Globus pallidus (tissue), 1 donor: ENCODE results near the gene AGTR1.
A peak's percentile ranks its signal among the peaks of the same experiment; 100 is the strongest.
"Not testable (repeated sequence)": the region's sequence is repeated elsewhere in the genome, so short reads cannot be mapped to it uniquely, and the experiment has no call there.

Experiments used
- DNase-seq: peaks from one replicate; pipeline ENCODE4 v3.0.0-alpha.2; 2015; ENCODE audit warnings: low spot score

AGTR1 gene

DNA sequence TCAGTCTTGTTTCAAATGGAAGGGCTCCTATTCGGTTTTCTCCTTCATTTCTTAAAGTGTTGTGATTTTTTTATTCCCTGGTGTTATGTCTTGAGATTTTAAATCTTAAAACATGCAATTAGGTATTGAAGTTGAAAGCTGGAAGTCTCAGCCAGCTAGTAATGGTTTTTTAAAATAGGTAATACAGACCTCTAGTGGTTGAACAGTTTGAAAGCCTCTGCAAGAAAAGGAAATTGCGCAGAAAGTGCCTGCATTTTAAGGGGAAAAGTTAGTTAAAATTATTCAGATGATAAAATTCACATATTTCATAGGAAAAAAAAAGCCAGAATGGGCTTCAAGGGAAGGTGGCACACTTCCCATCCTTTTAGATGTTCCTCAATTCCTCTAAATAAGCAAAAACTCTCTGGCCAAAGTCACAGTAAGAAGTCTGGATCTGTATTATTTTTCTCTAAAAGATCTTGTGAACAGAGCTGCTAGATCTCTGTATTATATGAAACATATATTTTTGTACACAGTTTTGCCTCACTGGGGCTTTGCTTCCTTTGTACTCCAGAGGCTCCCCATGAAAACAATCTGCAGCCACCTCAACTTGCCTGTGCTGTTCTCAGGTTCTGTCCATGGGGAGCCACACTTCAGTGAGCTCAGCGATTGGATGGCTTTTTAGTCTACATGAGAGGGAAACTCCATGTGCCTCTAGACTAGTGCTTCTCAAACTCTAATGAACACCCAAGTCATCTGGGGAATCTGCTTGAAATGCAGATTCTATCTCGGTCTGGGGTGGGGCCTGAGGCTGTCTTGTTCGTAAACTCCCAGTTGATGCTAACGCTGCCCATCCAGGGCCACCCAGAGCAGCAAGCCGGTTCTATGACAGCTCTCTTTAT is 21.5 kb downstream of the AGTR1 start:
- DNase-seq = no peak

DNA sequence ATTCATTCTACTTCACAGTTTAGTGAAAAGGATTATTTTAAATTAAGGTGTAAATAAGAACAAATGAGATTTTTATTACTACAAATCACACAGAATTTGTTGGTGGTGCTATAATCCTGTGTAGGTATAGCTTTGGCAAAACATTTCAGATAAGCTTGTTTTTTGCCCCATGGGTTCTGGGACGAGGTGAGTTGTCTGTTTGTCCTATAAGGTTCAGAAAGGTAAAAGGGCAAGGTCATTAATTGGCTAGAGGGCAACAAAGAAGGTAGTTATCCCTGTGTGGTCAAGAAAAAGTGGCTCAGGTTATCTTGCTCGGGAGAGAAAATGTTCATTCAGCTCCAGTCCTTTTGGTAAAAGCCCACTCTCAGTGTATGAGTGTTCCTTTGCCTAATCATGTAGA is 23.2 kb downstream of the AGTR1 start:
- DNase-seq = no peak

DNA sequence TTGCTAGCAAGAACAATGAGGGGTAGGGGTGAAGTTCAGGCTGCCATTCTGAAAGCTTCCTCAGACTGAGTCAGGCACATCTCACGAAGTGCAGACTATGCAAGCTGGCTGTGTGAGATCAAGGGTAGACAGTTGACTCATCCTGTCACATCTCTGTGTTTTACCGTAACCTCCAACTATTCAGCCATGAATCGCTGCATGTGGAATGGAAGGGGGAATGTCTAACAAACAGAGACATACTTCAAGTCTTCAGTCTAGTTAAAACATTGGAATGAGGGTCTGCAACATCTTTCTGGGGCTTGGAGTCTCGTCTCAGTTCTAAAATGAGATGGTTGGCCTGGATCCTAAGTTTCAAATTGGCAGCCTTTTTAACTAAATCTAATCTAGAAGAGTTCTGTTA is 25.9 kb downstream of the AGTR1 start:
- DNase-seq = no peak

DNA sequence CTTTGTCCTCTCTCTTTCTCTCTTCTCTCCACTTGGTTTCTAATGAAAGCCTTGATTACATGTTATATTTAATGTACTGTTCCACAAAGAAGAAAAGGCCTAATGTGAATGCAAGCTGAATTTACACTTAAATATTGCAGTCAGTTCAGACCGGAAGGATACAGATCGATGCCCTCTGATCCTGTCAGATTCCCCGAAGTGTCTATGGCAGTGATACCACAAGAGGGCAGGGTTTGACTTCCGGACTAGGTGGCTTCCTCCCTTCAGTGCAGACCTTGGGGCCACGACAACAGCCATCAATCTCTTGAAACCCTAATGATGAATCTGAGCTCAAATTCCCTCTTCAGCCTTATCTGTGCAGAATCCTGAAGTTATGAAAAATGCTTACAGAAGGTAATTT is 29.5 kb downstream of the AGTR1 start:
- peak; percentile 91 for DNase-seq

DNA sequence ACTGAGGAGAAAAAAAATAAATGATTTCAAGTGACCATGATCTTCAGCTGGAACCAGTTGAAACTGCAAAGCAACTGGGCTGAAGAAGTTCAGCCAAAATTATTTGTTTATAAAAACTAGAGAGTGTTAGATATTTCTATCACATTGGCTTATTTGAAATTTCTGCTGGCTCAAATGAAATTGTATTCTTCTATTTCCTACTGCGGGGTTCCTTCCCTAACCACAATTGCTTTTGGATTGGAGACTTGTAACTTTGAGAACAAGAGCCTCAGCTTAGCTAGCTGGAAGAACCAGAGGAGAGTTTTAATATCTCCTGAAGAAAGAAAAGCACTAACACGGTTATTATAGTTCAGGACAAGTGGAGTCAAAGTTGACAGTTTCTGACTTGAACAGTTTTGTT is 31.1 kb downstream of the AGTR1 start:
- DNase-seq = no peak

DNA sequence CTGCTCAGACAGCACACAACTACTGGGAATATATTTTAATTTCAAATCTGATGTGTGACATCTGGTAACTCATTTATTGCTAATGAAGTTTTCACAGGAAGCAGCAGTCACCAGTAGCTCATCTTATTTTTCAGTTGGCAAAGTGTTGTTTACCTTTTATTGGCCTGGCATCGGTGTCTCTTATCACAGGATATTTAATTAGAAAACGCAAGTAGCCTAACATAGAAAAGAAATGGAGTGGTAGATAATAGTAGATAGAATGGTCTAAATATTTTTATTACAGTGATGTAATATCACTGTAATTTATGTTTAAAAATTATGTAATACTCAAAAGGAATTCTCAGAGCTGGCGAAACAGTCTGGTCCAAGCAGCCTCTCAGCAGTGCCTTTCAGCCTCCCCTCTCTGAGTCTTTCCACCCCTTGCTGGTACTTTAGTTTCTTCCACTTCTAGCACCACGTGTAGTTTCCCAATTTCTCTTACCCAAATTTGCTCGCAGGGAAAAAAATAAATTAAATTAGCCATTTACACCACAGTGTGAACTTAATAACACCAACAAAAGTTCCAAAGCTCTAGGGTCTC is 31.9 kb downstream of the AGTR1 start:
- no peak for DNase-seq

DNA sequence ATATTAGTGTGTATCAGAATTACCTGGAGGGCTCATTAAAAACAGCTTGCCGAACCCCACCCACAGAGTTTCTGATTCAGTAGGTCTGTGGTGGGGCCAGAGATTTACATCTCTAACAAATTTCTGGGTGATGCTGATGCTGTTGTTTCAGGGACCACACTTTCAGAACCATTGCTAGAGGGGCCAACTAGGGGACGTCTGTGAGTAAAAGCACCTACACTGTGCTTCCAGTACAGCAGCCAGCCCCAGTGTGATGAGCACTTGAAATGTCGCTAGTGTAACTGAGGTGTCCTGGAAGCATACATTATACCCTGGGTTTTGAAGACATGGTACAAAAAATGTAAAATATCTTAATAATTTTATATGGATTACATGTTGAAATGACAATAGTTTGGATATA is 33.0 kb downstream of the AGTR1 start:
- no peak for DNase-seq

DNA sequence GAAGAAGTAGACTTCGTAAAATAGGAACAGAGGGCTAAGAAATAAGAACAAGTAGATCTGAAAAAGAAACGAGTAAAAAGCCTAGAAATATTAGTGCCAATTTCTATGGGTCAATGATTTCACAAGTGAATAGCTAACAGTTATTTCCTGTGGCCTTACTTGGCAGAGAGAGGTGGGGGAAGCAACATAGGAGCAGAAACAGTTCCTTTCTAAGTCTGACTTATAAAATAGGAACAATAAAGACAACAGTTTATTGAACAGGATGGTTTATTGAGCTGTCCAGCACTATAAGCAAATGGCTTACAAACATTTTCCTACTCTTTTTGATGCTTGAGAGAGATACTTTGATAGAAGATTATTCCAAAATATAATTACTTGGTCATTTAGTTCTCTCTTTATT is 37.9 kb downstream of the AGTR1 start:
- DNase-seq = no peak

DNA sequence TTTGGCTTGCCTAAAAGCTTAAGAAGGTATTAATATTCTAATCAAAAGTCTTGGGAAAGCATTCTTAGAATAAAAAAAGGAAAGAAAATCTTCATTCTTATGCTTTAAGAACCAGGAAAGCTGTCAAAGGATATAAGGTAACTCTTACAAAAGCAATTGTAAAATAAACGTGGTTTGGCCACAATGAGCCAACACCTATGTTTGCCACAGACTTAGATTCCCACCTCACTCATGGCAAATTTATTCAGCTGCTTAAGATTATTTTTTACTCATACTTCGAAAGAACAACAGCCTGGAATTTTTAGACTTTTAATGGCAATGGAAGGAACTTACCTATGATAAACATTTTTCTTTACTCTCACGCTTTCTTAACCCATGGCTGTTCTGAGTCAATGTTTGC is 38.4 kb downstream of the AGTR1 start:
- no peak for DNase-seq

DNA sequence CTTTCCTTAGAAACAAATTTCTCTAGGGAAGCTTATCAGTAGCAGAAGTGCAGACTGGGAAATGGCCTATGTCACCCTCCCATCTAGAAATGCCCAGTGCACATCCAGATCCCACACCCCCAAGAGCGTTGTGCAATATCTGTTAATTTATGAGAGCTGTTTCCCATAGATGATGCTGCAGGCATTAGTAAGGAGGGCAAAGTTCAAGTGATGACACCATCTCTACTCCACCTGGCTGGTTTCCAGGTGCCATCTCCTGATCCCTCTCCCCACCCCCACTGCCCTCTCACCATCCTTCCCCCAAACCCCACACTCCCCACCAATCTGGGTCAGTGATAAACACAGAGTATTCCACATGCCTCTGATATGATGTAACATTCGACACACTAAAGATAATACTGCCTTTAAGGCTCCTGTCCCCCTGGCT is 39.4 kb downstream of the AGTR1 start:
- no peak for DNase-seq

DNA sequence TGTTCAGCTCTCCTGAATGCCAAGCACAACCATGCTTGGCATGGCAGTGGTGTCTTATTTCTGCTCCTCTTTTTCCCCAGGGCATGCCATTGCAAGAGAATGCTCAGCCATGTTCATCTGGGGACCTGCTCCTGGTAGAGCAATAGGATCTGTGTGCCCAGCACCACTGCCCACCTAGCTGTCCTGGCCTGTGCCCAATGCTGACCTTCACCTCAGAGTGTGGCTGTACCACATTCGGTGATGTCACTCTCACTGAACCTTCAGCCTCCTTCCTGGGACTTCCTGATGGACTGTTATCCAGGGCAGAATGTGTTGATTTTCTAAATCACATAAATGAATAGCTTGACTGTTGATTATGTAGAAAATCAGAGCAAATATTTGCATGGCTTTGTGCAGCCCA is 42.0 kb downstream of the AGTR1 start:
- DNase-seq = no peak

DNA sequence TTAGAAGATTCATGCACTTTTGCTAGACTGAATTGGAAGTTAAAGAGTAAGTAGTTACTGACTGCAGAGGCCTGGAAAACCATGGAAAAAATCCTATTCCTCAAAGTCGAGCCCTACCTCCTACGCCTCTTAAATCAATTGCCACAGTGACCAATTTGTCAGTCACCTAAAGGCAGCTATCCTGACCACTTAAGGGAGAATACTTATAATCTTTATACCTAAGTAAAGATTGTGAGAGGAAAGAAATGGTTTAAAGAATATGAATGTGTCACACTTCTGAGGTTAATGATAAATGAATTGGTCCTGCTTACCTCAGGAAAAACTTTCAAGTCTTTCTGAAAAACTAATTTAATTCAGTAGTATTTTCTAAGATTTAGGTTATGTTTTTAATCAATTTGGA is 42.6 kb downstream of the AGTR1 start:
- DNase-seq = no peak

DNA sequence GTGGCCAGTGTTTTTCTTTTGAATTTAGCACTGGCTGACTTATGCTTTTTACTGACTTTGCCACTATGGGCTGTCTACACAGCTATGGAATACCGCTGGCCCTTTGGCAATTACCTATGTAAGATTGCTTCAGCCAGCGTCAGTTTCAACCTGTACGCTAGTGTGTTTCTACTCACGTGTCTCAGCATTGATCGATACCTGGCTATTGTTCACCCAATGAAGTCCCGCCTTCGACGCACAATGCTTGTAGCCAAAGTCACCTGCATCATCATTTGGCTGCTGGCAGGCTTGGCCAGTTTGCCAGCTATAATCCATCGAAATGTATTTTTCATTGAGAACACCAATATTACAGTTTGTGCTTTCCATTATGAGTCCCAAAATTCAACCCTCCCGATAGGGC is 43.5 kb downstream of the AGTR1 start:
- no peak for DNase-seq

DNA sequence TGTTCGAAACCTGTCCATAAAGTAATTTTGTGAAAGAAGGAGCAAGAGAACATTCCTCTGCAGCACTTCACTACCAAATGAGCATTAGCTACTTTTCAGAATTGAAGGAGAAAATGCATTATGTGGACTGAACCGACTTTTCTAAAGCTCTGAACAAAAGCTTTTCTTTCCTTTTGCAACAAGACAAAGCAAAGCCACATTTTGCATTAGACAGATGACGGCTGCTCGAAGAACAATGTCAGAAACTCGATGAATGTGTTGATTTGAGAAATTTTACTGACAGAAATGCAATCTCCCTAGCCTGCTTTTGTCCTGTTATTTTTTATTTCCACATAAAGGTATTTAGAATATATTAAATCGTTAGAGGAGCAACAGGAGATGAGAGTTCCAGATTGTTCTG is 44.4 kb downstream of the AGTR1 start:
- DNase-seq = no peak

DNA sequence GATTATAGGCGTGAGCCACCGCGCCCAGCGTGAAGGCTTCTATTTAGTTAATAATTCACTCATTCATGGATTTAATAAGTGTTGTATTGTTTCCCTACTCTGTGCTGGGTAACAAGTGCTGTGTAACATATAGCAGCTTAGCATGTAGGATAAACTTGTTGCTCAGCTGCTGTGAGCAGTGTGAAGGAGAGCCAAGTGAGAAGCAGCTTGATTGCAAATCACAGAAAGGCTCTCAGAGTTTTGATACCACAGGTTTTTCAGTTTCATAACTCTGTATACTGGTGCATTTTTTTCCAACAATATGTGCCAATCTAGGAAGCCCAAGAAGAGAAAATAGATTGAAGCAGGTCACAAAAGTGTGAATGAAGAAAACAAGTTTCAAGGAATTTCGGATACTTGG is 48.4 kb downstream of the AGTR1 start:
- DNase-seq = no peak

DNA sequence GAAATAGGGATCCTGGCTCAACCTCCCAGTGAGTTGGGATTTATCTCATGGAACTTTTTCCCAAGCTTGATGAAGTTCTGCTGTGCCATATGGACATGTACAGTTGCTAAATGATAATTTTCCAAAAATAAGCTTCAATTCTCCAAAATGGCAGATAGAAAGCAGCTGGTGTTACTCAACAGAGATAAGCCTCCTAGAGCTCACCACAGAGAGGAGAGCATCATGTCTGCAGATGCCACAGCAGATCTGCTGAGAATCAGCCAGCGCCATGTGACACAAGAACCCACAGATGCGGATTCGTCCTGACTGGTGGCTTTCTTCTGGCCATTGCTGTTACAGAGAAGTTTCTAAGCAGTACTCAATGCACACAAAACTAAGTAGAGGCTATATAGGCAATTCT is 50.6 kb downstream of the AGTR1 start:
- no peak for DNase-seq

DNA sequence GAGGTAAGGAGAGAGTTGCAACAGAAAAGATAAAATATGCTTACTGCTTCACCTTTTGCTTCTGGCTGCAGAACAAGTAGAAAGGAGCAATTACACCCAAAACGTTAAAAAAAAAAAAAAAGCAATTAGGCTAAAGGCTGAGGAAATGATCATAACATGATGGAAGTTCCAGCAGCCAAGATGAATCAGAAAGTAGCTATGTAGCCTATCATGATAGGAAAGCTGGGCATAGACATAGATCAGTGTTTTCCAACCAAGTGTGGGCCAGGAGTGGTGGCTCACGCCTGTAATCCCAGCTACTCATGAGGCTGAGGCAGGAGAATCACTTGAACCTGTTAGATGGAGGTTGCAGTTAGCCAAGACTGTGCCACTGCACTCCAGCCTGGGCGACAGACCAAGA is 52.6 kb downstream of the AGTR1 start:
- DNase-seq = no peak

DNA sequence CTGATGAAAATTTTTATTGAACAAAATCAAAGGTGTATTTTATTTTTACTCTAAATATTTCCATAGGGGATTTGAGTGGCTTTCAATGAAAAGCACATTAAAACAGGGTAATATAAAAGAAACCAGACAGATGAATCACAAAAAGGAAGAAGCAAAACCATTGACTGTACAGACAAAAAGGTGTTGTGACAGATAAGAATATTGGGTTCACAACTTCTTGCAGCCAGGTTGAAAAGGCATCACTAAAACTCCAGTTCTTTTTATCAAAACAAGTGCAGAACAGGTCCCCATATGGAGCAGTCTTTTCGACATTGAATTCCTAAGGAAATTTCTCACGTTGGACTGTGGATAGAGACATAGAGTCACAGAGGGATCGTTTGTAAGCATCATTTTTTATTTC is 53.8 kb downstream of the AGTR1 start:
- no peak for DNase-seq

DNA sequence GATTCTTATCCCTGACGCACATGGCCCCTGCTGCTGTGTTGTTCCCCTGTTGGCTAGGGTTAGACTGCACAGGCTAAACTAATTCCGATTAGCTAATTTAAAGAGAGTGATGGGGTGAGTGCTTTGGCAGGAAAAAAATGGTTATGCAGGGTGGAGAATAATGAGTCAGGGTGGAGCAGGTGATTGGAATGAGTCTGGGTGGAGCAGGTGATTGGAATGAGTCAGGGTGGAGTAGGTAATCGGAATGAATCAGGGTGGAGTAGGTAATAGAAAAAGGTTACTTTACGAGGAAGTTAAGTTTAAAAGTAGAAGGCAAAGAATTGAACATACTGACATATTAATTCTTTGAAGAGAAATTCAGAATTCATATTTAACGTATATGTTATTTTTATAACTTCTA is 55.7 kb downstream of the AGTR1 start:
- not testable (repeated sequence) for DNase-seq

DNA sequence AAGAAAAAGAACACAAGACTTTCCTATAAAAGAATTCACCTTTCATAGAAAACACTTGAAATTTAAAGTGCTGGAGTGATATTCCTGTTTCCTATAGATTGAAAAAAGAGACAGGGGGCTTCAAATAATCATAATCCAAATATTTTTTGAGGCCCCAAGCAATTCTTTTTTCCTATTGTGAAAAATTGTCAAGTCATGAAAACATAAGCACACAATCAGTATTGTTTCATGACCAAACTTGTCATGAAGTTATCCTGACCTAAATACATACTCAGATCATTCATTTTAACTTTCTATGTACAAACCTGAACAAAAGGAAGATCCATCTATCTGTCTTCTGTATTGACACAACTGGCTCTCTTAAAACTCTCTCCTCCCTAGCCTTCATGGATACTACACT is 57.9 kb downstream of the AGTR1 start:
- no peak for DNase-seq

DNA sequence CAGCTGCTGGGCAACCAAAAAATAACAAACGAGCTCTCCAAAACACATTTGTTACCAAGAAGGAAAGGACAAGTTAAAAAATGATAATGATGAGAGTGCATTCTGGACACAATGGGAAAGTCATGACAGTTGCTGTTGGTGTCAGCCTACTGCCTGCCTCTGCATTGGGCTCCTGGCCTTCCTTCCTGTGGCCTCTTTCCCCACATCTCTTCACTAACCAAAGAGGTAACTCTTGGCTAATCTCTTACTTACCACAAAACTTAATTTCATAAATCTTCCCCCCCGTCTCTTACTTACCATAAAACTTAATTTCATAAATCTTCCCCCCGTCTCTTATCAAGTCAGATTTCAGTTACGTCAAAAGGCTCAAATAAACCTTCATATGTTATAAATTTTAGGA is 58.6 kb downstream of the AGTR1 start:
- no peak for DNase-seq

DNA sequence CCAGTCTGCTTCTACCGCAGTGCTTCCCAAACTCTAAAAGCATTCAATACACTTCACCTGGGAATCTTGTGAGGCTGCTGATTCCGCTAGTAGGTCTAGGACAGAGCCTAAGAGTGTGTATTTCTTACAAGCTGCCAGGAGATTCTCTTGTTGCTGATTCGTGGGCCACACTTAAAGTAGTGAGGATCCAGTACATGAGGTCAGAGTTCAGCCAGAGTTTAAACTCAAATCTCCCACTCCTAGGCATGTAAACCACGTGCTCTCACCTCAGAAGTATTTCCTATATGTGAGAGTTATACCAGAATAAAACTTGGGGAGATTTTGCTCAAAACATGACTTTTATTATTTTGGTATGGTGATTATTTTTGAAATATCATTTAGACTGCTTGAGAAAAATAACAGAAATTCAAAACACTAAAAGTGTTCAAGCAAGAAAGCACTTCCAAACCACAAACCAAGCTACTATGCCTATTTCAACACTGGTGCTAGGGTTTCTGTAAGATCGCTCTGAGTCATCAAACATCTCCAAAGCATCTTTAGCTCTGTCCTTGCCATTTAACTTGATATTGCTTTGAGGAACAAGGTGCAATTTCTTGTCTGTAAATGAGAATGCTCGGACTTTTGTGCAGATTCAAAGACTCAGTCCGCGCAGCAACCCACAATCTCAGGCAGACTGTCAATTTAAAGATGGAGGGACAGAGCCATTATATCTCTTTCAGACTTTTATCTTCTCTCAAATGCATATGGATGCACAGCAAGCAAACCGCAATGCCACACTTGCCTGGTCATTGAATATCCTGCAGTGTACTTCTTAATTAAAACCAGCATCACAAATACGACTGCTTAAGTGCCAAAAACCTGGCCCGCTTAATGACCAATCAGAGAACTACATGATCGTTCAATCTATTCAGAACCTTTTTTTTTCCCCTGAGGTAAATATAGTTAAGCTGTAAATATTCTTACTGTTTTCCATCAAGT is 59.8 kb downstream of the AGTR1 start:
- no peak for DNase-seq
